Calu3 (cell line): ENCODE results near the gene NKX1-2. TPM values are rescaled to one million over a fixed set of nuclear protein-coding genes. Genes with fewer than 3 reads are reported as not detected.

Source experiments
- BruUV-seq: library from RNA; stranded (reverse); fragments of 400-500 nt; replicated peaks from 2 replicates; lab custom pipeline; 2021; lab: Mats Ljungman, UMichigan
- CTCF ChIA-PET: fragments of 300-600 bp; sonication (Branson Sonifier 250); formaldehyde crosslinking; loops from one replicate; lab custom pipeline; 2022; ENCODE audit warnings: antibody characterized with exemption; lab: Charles Lee
- DNase-seq: peaks from one replicate; pipeline ENCODE4 v3.0.0; 2022
- H3K27ac Mint-ChIP-seq: one replicate; pipeline ENCODE4 v1.8.0; 2022; ENCODE audit warnings: mixed read lengths; ENCODE audit not compliant: unreplicated experiment
- H3K27me3 Mint-ChIP-seq: one replicate; pipeline ENCODE4 v1.8.0; 2022; ENCODE audit warnings: mixed read lengths; ENCODE audit not compliant: unreplicated experiment
- H3K36me3 Mint-ChIP-seq: one replicate; pipeline ENCODE4 v1.8.0; 2022; ENCODE audit warnings: mild to moderate bottlenecking, moderate library complexity, mixed read lengths; ENCODE audit not compliant: insufficient read depth, unreplicated experiment
- H3K4me1 Mint-ChIP-seq: one replicate; pipeline ENCODE4 v1.8.0; 2022; ENCODE audit warnings: mild to moderate bottlenecking, low read depth, mixed read lengths; ENCODE audit not compliant: unreplicated experiment
- H3K4me3 Mint-ChIP-seq: one replicate; pipeline ENCODE4 v1.8.0; 2022; ENCODE audit warnings: mild to moderate bottlenecking, low read depth, moderate library complexity, mixed read lengths; ENCODE audit not compliant: unreplicated experiment
- H3K9me3 Mint-ChIP-seq: one replicate; pipeline ENCODE4 v1.8.0; 2022; ENCODE audit warnings: low read depth, mixed read lengths; ENCODE audit not compliant: unreplicated experiment
- CTCF ChIP-seq: fragments of 200-600 bp; IDR thresholded peaks from one replicate; pipeline ENCODE4 v1.8.0; 2022; ENCODE audit warnings: antibody characterized with exemption; ENCODE audit not compliant: unreplicated experiment
- intact Hi-C: fragments of 100-400 bp; cut with micrococcal nuclease; formaldehyde crosslinking; loops from one replicate; pipeline ENCODE4 v1.10.0; 2022; ENCODE audit not compliant: unreplicated experiment
- total RNA-seq: library from RNA; stranded (reverse); gene quantifications from 2 replicates; pipeline ENCODE4 v1.2.3, GENCODE V29; 2022

Gene NKX1-2
- total RNA-seq, 1 experiment from 2014 or later, result not detected

- intact Hi-C loops, result no loop called here
- Mint-ChIP-seq H3K4me1 (peaks cover 1% of the 10 kb centered on the region), H3K9me3 (no peaks in the 10 kb centered on the region), H3K27ac (no peak overlapping the region), H3K36me3 (no peaks in the 10 kb centered on the region), H3K27me3 (no peaks in the 10 kb centered on the region), H3K4me3 (no peak overlapping the region)
- TF ChIP-seq CTCF, result no peak
- CTCF ChIA-PET, result no interaction called here
- BruUV-seq, result no TSS peak
- no peak for DNase-seq
Measured at GRCh38 chr10:124470544-124471434, 21.0 kb upstream of the NKX1-2 start.

DNA sequence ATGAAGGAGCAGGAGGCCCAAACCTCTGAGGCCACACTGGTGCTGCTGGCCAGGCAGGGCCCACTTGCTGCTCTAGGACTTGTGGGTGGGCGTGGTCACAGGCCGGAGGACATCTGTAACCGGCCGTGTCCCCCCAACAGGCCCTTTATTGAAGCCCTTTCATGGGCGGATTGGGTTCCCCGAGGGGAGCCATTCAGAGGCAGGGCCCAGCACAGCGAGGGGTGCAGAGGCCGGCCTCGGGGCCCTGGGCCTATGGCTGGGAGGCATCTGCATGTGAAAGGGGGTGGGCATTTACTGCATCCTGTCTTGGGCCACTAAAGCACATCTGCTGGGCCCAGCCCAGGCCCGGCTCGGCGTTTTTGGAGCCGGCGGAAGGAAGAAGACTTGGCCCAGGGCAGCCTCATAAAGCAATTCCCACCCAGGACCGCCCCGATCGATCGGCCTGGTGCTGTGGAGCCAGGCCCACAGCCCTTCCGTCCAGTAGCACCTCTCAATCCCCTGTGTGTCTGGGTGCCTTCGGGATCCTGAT is 20.2 kb upstream of the NKX1-2 start:
- Mint-ChIP-seq H3K9me3 (no peaks in the 10 kb centered on the region), H3K4me1 (peaks cover 7% of the 10 kb centered on the region), H3K27me3 (no peaks in the 10 kb centered on the region), H3K36me3 (no peaks in the 10 kb centered on the region), H3K4me3 (no peak overlapping the region), H3K27ac (no peak overlapping the region)
- BruUV-seq, result no TSS peak
- intact Hi-C loops, result no loop called here
- DNase-seq, result no peak
- CTCF ChIA-PET, result no interaction called here
- TF ChIP-seq CTCF, result no peak

DNA sequence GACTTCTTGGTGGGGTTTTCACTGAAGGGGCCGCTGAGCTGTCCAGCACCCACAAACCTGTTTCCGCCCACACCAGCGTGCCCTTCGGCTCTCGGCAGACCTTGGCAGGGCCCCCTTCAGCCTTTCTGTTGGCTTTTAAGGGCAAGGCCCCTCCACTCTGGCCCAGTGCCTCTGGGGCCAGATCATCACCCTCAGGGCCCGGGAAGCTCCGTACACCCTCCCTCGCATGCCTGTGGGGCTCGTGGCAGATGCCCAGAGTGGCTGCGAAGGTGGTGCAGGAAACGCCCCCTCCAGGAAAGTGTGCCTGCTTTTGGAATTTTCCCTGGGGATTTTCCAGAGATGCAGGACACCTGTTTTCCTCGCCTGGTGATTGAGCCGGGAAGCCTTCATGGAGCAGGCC is 18.8 kb upstream of the NKX1-2 start:
- H3K36me3 Mint-ChIP-seq, result no peaks in the 10 kb centered on the region
- CTCF ChIA-PET, result no interaction called here
- intact Hi-C loops, result no loop called here

DNA sequence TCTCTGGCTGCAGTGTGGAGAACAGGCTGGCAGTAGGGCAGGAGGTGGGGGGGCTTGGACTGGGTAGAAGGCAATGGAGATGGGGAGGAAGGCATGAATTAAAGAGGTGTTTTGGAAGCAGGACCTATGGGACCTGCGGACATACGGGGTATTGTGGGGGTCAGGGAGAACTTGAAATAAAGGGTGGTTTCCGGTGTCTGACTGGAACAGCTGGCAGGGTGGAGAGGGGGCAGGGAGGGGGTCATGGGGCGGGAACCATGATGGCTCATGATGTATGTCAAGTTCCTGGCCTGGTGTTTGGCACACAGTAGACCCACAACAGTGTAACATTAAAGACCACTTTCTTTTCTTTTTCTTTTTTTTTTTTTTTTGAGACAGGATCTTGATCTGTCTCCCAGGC is 17.3 kb upstream of the NKX1-2 start:
- H3K4me3 Mint-ChIP-seq, result no peak overlapping the region
- TF ChIP-seq CTCF, result no peak
- H3K27ac Mint-ChIP-seq, result no peak overlapping the region
- BruUV-seq, result no TSS peak
- peaks cover 14% of the 10 kb centered on the region for H3K4me1 Mint-ChIP-seq
- peaks cover 4% of the 10 kb centered on the region for H3K36me3 Mint-ChIP-seq
- intact Hi-C loops, result no loop called here
- no peaks in the 10 kb centered on the region for H3K27me3 Mint-ChIP-seq
- no peaks in the 10 kb centered on the region for H3K9me3 Mint-ChIP-seq
- DNase-seq, result no peak
- CTCF ChIA-PET, result interaction anchor here (0.6 kb wide), 1 partner anchor 119 kb away, joined by 4 read pairs; no protein-coding TSS in a partner anchor

More for the DNA sequence above, 18.8 kb upstream of the NKX1-2 start:
- no TSS peak for BruUV-seq
- H3K27me3 Mint-ChIP-seq, result no peaks in the 10 kb centered on the region
- DNase-seq, result no peak
- TF ChIP-seq CTCF, result no peak
- H3K4me3 Mint-ChIP-seq, result no peak overlapping the region
- H3K9me3 Mint-ChIP-seq, result no peaks in the 10 kb centered on the region
- peaks cover 14% of the 10 kb centered on the region for H3K4me1 Mint-ChIP-seq
- no peak overlapping the region for H3K27ac Mint-ChIP-seq
